HepG2 (cell line): Measurements from ENCODE around the gene VSIG10L2. TPM values are rescaled to one million over a fixed set of nuclear protein-coding genes. Genes with fewer than 3 reads are reported as not detected.
A peak's percentile ranks its signal among the peaks of the same experiment; 100 is the strongest.

ENCODE experiments used
- EP300 ChIP-seq, 3 experiments: sonication (generic) in 1 of 3; formaldehyde crosslinking in 1 of 3; IDR thresholded peaks; 2 replicates each; pipeline versions ENCODE4 v1.5.1 to v1.6.1; 2011 to 2020; ENCODE audit warnings: low read depth in 2 of 3, low read length in 2 of 3, borderline replicate concordance in 1 of 3, improper control_type of control experiment in 1 of 3, mild to moderate bottlenecking in 1 of 3, missing genetic modification reagents in 1 of 3, moderate library complexity in 1 of 3
- KAT7 ChIP-seq: IDR thresholded peaks from 2 replicates; pipeline ENCODE4 v1.6.1; 2018; ENCODE audit warnings: borderline replicate concordance, missing compliant biosample characterization
- KDM5A ChIP-seq: fragments of 200-600 bp; sonication (generic); IDR thresholded peaks from 2 replicates; pipeline ENCODE4 v1.7.0; 2018; ENCODE audit warnings: antibody characterized with exemption, mild to moderate bottlenecking, low read length, borderline replicate concordance
- MEIS1 ChIP-seq: sonication (generic); formaldehyde crosslinking; IDR thresholded peaks from 2 replicates; pipeline ENCODE4 v1.9.0; 2021; ENCODE audit warnings: mild to moderate bottlenecking, missing genetic modification reagents, moderate library complexity, borderline replicate concordance
- MIXL1 ChIP-seq: IDR thresholded peaks from 2 replicates; pipeline ENCODE4 v1.6.1; 2016
- SIX4 ChIP-seq: sonication (generic); formaldehyde crosslinking; IDR thresholded peaks from 2 replicates; pipeline ENCODE4 v1.4.0; 2020; ENCODE audit warnings: missing genetic modification reagents
- SRSF1 ChIP-seq: fragments of 200-400 bp; formaldehyde crosslinking; optimal IDR thresholded peaks from 2 replicates; pipeline ENCODE3; 2017; ENCODE audit warnings: mild to moderate bottlenecking, low read depth, low read length, moderate library complexity
- ZNF44 ChIP-seq: sonication (generic); formaldehyde crosslinking; IDR thresholded peaks from 2 replicates; pipeline ENCODE4 v1.5.1; 2020; ENCODE audit warnings: mild to moderate bottlenecking, missing genetic modification reagents
- ZNF589 ChIP-seq: sonication (generic); formaldehyde crosslinking; conservative IDR thresholded peaks from 2 replicates; pipeline ENCODE4 v1.8.0; 2022; ENCODE audit warnings: mild to moderate bottlenecking, moderate library complexity, missing genetic modification reagents
- ZNF607 ChIP-seq: sonication (generic); formaldehyde crosslinking; IDR thresholded peaks from 2 replicates; pipeline ENCODE4 v1.5.1; 2020; ENCODE audit warnings: missing genetic modification reagents, mild to moderate bottlenecking, borderline replicate concordance
- polyA plus RNA-seq, 8 experiments: library from polyadenylated mRNA; depleted of rRNA in 3 of 8; stranded (reverse) in 7 of 8; unstranded in 1 of 8; fragments of >200 nt; fragmentation: Illumina TruSeq in 4 of 8; extraction: Trizol in 4 of 8; gene quantifications; 2 replicates each; pipeline versions ENCODE4 v1.2.1 to v1.2.3, GENCODE V29; 2011 to 2016; ENCODE audit warnings: low read depth in 4 of 8, missing spikeins in 1 of 8, mixed read lengths in 1 of 8; ENCODE audit not compliant: insufficient read depth in 1 of 8
- total RNA-seq, 5 experiments: library from RNA; depleted of rRNA; stranded (reverse); fragments of >200 nt; fragmentation: Illumina TruSeq; extraction: Trizol; gene quantifications; 2 replicates each; pipeline ENCODE4 v1.2.3, GENCODE V29; 2016; ENCODE audit warnings: low read depth in 1 of 5
- TF ChIP-seq, protein P1 (sequence below): sonication (generic); formaldehyde crosslinking; IDR thresholded peaks from 2 replicates; pipeline ENCODE4 v1.5.0; 2020; ENCODE audit warnings: missing genetic modification reagents
- TF ChIP-seq, protein P2 (sequence below): IDR thresholded peaks from 2 replicates; pipeline ENCODE4 v1.4.0; 2020; ENCODE audit warnings: mild to moderate bottlenecking, missing genetic modification reagents
- TF ChIP-seq, protein P3 (sequence below): sonication (generic); formaldehyde crosslinking; IDR thresholded peaks from 2 replicates; pipeline ENCODE4 v1.5.1; 2020; ENCODE audit warnings: mild to moderate bottlenecking, missing genetic modification reagents, moderate library complexity
- TF ChIP-seq, protein P4 (sequence below): sonication (generic); formaldehyde crosslinking; IDR thresholded peaks from 2 replicates; pipeline ENCODE4 v1.5.1; 2020; ENCODE audit warnings: missing genetic modification reagents, mild to moderate bottlenecking, borderline replicate concordance
- TF ChIP-seq, protein P5 (sequence below): sonication (generic); formaldehyde crosslinking; IDR thresholded peaks from 2 replicates; pipeline ENCODE4 v1.8.0; 2022; ENCODE audit warnings: missing genetic modification reagents, mild to moderate bottlenecking, borderline replicate concordance
- TF ChIP-seq, protein P6 (sequence below): IDR thresholded peaks from 2 replicates; pipeline ENCODE4 v1.6.1; 2016; ENCODE audit warnings: mild to moderate bottlenecking

Gene VSIG10L2
- total and polyA plus RNA-seq, 2 of the 13 experiments (the other 11 are each of a cell fraction or from before 2014, with no cell fraction given): 0.21 TPM; not detected in 1

GRCh38 chr11:125968354-125968753 is 22.5 kb downstream of the VSIG10L2 start (continued):
- TF ChIP-seq SIX4 (no peak), SRSF1 (no peak), KAT7 (no peak), KDM5A (no peak), MIXL1 (0 out of 2 replicates have a peak, but pooled peaks have one; percentile 28), MEIS1 (no peak), ZNF589 (CRISPR knock-in tag) (no peak), EP300 (IDR thresholded peaks at IDR 0.05; ENCODE audit: low read depth in 2 of 2, low read length in 2 of 2) (peak in 1 of 2 experiments; percentile 36; a peak in 1 of 4 replicates), EP300 (CRISPR knock-in tag; IDR thresholded peaks at IDR 0.05; ENCODE audit: borderline replicate concordance) (no peak), ZNF607 (CRISPR knock-in tag) (no peak), ZNF44 (CRISPR knock-in tag) (no peak)
- TF ChIP-seq, protein P1, sequence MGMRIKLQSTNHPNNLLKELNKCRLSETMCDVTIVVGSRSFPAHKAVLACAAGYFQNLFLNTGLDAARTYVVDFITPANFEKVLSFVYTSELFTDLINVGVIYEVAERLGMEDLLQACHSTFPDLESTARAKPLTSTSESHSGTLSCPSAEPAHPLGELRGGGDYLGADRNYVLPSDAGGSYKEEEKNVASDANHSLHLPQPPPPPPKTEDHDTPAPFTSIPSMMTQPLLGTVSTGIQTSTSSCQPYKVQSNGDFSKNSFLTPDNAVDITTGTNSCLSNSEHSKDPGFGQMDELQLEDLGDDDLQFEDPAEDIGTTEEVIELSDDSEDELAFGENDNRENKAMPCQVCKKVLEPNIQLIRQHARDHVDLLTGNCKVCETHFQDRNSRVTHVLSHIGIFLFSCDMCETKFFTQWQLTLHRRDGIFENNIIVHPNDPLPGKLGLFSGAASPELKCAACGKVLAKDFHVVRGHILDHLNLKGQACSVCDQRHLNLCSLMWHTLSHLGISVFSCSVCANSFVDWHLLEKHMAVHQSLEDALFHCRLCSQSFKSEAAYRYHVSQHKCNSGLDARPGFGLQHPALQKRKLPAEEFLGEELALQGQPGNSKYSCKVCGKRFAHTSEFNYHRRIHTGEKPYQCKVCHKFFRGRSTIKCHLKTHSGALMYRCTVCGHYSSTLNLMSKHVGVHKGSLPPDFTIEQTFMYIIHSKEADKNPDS (CRISPR knock-in tag): no peak
- TF ChIP-seq, protein P2, sequence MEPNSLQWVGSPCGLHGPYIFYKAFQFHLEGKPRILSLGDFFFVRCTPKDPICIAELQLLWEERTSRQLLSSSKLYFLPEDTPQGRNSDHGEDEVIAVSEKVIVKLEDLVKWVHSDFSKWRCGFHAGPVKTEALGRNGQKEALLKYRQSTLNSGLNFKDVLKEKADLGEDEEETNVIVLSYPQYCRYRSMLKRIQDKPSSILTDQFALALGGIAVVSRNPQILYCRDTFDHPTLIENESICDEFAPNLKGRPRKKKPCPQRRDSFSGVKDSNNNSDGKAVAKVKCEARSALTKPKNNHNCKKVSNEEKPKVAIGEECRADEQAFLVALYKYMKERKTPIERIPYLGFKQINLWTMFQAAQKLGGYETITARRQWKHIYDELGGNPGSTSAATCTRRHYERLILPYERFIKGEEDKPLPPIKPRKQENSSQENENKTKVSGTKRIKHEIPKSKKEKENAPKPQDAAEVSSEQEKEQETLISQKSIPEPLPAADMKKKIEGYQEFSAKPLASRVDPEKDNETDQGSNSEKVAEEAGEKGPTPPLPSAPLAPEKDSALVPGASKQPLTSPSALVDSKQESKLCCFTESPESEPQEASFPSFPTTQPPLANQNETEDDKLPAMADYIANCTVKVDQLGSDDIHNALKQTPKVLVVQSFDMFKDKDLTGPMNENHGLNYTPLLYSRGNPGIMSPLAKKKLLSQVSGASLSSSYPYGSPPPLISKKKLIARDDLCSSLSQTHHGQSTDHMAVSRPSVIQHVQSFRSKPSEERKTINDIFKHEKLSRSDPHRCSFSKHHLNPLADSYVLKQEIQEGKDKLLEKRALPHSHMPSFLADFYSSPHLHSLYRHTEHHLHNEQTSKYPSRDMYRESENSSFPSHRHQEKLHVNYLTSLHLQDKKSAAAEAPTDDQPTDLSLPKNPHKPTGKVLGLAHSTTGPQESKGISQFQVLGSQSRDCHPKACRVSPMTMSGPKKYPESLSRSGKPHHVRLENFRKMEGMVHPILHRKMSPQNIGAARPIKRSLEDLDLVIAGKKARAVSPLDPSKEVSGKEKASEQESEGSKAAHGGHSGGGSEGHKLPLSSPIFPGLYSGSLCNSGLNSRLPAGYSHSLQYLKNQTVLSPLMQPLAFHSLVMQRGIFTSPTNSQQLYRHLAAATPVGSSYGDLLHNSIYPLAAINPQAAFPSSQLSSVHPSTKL (CRISPR knock-in tag): peak; percentile 70
- TF ChIP-seq, protein P3, sequence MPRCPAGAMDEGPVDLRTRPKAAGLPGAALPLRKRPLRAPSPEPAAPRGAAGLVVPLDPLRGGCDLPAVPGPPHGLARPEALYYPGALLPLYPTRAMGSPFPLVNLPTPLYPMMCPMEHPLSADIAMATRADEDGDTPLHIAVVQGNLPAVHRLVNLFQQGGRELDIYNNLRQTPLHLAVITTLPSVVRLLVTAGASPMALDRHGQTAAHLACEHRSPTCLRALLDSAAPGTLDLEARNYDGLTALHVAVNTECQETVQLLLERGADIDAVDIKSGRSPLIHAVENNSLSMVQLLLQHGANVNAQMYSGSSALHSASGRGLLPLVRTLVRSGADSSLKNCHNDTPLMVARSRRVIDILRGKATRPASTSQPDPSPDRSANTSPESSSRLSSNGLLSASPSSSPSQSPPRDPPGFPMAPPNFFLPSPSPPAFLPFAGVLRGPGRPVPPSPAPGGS (CRISPR knock-in tag): no peak
- TF ChIP-seq, protein P4, sequence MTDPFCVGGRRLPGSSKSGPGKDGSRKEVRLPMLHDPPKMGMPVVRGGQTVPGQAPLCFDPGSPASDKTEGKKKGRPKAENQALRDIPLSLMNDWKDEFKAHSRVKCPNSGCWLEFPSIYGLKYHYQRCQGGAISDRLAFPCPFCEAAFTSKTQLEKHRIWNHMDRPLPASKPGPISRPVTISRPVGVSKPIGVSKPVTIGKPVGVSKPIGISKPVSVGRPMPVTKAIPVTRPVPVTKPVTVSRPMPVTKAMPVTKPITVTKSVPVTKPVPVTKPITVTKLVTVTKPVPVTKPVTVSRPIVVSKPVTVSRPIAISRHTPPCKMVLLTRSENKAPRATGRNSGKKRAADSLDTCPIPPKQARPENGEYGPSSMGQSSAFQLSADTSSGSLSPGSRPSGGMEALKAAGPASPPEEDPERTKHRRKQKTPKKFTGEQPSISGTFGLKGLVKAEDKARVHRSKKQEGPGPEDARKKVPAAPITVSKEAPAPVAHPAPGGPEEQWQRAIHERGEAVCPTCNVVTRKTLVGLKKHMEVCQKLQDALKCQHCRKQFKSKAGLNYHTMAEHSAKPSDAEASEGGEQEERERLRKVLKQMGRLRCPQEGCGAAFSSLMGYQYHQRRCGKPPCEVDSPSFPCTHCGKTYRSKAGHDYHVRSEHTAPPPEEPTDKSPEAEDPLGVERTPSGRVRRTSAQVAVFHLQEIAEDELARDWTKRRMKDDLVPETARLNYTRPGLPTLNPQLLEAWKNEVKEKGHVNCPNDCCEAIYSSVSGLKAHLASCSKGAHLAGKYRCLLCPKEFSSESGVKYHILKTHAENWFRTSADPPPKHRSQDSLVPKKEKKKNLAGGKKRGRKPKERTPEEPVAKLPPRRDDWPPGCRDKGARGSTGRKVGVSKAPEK: no peak
- TF ChIP-seq, protein P5, sequence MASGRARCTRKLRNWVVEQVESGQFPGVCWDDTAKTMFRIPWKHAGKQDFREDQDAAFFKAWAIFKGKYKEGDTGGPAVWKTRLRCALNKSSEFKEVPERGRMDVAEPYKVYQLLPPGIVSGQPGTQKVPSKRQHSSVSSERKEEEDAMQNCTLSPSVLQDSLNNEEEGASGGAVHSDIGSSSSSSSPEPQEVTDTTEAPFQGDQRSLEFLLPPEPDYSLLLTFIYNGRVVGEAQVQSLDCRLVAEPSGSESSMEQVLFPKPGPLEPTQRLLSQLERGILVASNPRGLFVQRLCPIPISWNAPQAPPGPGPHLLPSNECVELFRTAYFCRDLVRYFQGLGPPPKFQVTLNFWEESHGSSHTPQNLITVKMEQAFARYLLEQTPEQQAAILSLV (CRISPR knock-in tag): no peak
- TF ChIP-seq, protein P6, sequence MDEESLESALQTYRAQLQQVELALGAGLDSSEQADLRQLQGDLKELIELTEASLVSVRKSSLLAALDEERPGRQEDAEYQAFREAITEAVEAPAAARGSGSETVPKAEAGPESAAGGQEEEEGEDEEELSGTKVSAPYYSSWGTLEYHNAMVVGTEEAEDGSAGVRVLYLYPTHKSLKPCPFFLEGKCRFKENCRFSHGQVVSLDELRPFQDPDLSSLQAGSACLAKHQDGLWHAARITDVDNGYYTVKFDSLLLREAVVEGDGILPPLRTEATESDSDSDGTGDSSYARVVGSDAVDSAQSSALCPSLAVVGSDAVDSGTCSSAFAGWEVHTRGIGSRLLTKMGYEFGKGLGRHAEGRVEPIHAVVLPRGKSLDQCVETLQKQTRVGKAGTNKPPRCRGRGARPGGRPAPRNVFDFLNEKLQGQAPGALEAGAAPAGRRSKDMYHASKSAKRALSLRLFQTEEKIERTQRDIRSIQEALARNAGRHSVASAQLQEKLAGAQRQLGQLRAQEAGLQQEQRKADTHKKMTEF (CRISPR knock-in tag): no peak
